ENCODE data around the gene NFYA. TPM values are rescaled to one million over a fixed set of nuclear protein-coding genes. Genes with fewer than 3 reads are reported as not detected.

NFYA gene
- total RNA-seq, 1 donor from 2014 or later: 40.4 TPM

GRCh38 chr6:41047306-41047705 lies 25.5 kb upstream of the NFYA start:
- DNase-seq: no peak

GRCh38 chr6:41047745-41048732 lies 24.7 kb upstream of the NFYA start:
- DNase-seq: no peak

- DNase-seq: no peak
Measured at GRCh38 chr6:41049521-41049920, 23.3 kb upstream of the NFYA start.

GRCh38 chr6:41049955-41050354 lies 22.8 kb upstream of the NFYA start:
- DNase-seq: no peak

GRCh38 chr6:41050536-41050935 lies 22.2 kb upstream of the NFYA start:
- no peak for DNase-seq

GRCh38 chr6:41051873-41052272 lies 20.9 kb upstream of the NFYA start:
- no peak for DNase-seq

GRCh38 chr6:41053041-41053440 lies 19.7 kb upstream of the NFYA start, which contains the start of gene APOBEC2:
APOBEC2 (plus strand) TSS chr6:41053202; CDS start chr6:41053348, 146 bp downstream.
- no peak for DNase-seq

GRCh38 chr6:41054511-41054910 lies 18.3 kb upstream of the NFYA start:
- DNase-seq: no peak

GRCh38 chr6:41055149-41055548 lies 17.6 kb upstream of the NFYA start:
- DNase-seq: no peak

- no peak for DNase-seq
Measured at GRCh38 chr6:41056768-41057490, 15.8 kb upstream of the NFYA start.

GRCh38 chr6:41058783-41059181 lies 14.0 kb upstream of the NFYA start:
- no peak for DNase-seq

- no peak for DNase-seq
Measured at GRCh38 chr6:41059556-41059955, 13.2 kb upstream of the NFYA start.

- DNase-seq: no peak
Measured at GRCh38 chr6:41061196-41061726, 11.5 kb upstream of the NFYA start.

- no peak for DNase-seq
Measured at GRCh38 chr6:41062056-41062455, 10.7 kb upstream of the NFYA start.

GRCh38 chr6:41063884-41064285 lies 8.9 kb upstream of the NFYA start:
- no peak for DNase-seq

GRCh38 chr6:41064841-41065240 lies 7.9 kb upstream of the NFYA start:
- DNase-seq: no peak

GRCh38 chr6:41065550-41066026 lies 7.2 kb upstream of the NFYA start:
- no peak for DNase-seq

- peak; percentile 14 for DNase-seq
Measured at GRCh38 chr6:41066867-41067304, 5.9 kb upstream of the NFYA start.

GRCh38 chr6:41071501-41071922 lies 1.3 kb upstream of the NFYA start:
- DNase-seq: no peak

GRCh38 chr6:41071923-41072835 lies 595 bp upstream of the NFYA start, which contains the start of gene OARD1:
OARD1 (minus strand) TSS chr6:41072356; CDS start chr6:41071634, 722 bp downstream.
- peak; percentile 100 for DNase-seq

- DNase-seq: peak; percentile 60
Measured at GRCh38 chr6:41073203-41073967, 611 bp downstream of the NFYA start.
